CD8-positive, alpha-beta memory T cell (primary cell): Measurements from ENCODE around the gene B3GNT5. TPM values are rescaled to one million over a fixed set of nuclear protein-coding genes. Genes with fewer than 3 reads are reported as not detected.

Experiments used
- polyA plus RNA-seq: library from polyadenylated mRNA; unstranded; fragments of 300-500 nt; fragmentation: Illumina TruSeq; gene quantifications from one replicate; pipeline ENCODE4 v1.2.3, GENCODE V29; 2021
- total RNA-seq, 2 experiments: library from RNA; stranded (reverse); gene quantifications; one replicate each; pipeline ENCODE4 v1.2.3, GENCODE V29; 2021

The B3GNT5 gene
- total and polyA plus RNA-seq, 3 experiments from 2014 or later = 10.0 TPM; not detected in 1

Other genes starting within 250 kb of the B3GNT5 start
- gene MCCC1, start 153.8 kb upstream of the B3GNT5 start, total RNA-seq = 10 to 100 TPM; 32.8 TPM
- 26.3 TPM for gene MCCC1, start 153.8 kb upstream of the B3GNT5 start, polyA plus RNA-seq
- 1 to 10 TPM; 1.5 to 1.7 TPM for gene LAMP3, start 90.5 kb upstream of the B3GNT5 start, total RNA-seq
- 4.8 TPM for gene LAMP3, start 90.5 kb upstream of the B3GNT5 start, polyA plus RNA-seq
- 1 to 10 TPM; 2.8 to 3.5 TPM for gene MCF2L2, start 175.4 kb downstream of the B3GNT5 start, total RNA-seq
- 0.78 TPM for gene MCF2L2, start 175.4 kb downstream of the B3GNT5 start, polyA plus RNA-seq